ENCODE measurements around the gene CSNK1G3. TPM values are rescaled to one million over a fixed set of nuclear protein-coding genes. Genes with fewer than 3 reads are reported as not detected.

CSNK1G3 gene
- total and polyA plus RNA-seq, 2 experiments from 2014 or later: 37.4 to 79.9 TPM

- no peak for DNase-seq
- WGBS, 2 experiments (ENCODE audit: low coverage in 1 of 2, low lambda C conversion rate in 2 of 2, missing lambda C conversion rate in 2 of 2): 88 to 91% methylated on average over 4 of the region's 4 CpGs
- H3K79me2 ChIP-seq (ENCODE audit: insufficient read depth): peaks cover 97% of the 10 kb centered on the region
- no peak overlapping the region for H3K9ac ChIP-seq
- H4K20me1 ChIP-seq (ENCODE audit: insufficient read depth): no peaks in the 10 kb centered on the region
- H3K27me3 ChIP-seq (replicated peaks; ENCODE audit: insufficient read depth): no peaks in the 10 kb centered on the region
- H3K36me3 ChIP-seq (ENCODE audit: low read depth): 0 out of 2 replicates have a peak, but pooled peaks cover 8% of the 10 kb centered on the region
- H3F3A ChIP-seq (ENCODE audit: insufficient read depth): no peaks in the 10 kb centered on the region
- in situ Hi-C loops (cut with MboI): no loop called here
- no peak overlapping the region for H3K27ac ChIP-seq
- H3K4me3 ChIP-seq: no peak overlapping the region
- H3K9me3 ChIP-seq (ENCODE audit: low read depth): no peaks in the 10 kb centered on the region
- no peak overlapping the region for H3K4me2 ChIP-seq (ENCODE audit: unreplicated experiment)
- no peak overlapping the region for H2AFZ ChIP-seq
- H3K9me2 ChIP-seq (ENCODE audit: insufficient read depth): no peaks in the 10 kb centered on the region
- TF ChIP-seq EZH2phosphoT487 (IDR thresholded peaks at IDR 0.05; ENCODE audit: insufficient read depth, low read depth): no peak
- no peak for TF ChIP-seq EZH2 (IDR thresholded peaks at IDR 0.05; ENCODE audit: insufficient read depth, poor library complexity, severe bottlenecking)
- H3K4me1 ChIP-seq (ENCODE audit: insufficient read depth): peaks cover 22% of the 10 kb centered on the region
These were observed 42.6 kb downstream of the CSNK1G3 start for GRCh38 chr5:123554601-123555000.

DNA sequence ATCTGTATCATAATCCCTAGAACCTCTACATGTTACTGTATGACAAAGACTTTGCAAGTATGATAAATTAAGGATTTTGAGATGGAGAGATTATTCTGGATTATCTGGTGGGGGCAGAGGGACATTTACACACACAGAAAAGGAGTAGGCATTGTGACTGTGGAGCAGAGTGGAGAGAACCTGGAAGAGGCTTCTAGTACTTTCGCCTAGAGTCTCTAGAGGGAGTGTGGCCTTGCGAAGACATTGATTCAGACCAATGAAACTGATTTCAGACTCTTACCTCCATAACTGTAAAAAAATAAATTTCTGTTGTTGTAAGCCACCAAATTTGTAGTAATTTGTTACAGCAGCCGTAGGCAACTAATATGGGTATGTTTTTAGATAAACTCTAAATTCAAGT is 45.9 kb downstream of the CSNK1G3 start:
- Histone ChIP-seq H3K27me3 (replicated peaks; ENCODE audit: insufficient read depth) (no peaks in the 10 kb centered on the region), H3K27ac (no peak overlapping the region), H3K4me3 (no peak overlapping the region), H3F3A (ENCODE audit: insufficient read depth) (no peaks in the 10 kb centered on the region), H3K4me1 (ENCODE audit: insufficient read depth) (peaks cover 23% of the 10 kb centered on the region), H4K20me1 (ENCODE audit: insufficient read depth) (no peaks in the 10 kb centered on the region; the same call in 1 of the 2 replicates), H2AFZ (no peak overlapping the region), H3K4me2 (ENCODE audit: unreplicated experiment) (no peak overlapping the region), H3K79me2 (ENCODE audit: insufficient read depth) (peaks cover 98% of the 10 kb centered on the region), H3K9ac (no peak overlapping the region), H3K9me2 (ENCODE audit: insufficient read depth) (no peaks in the 10 kb centered on the region), H3K36me3 (ENCODE audit: low read depth) (0 out of 2 replicates have a peak, but pooled peaks cover 8% of the 10 kb centered on the region), H3K9me3 (ENCODE audit: low read depth) (no peaks in the 10 kb centered on the region)
- no peak for DNase-seq
- no peak for TF ChIP-seq EZH2 (IDR thresholded peaks at IDR 0.05; ENCODE audit: insufficient read depth, poor library complexity, severe bottlenecking)
- no peak for TF ChIP-seq EZH2phosphoT487 (IDR thresholded peaks at IDR 0.05; ENCODE audit: insufficient read depth, low read depth)
- WGBS, 2 experiments (ENCODE audit: low coverage in 1 of 2, low lambda C conversion rate in 2 of 2, missing lambda C conversion rate in 2 of 2): 98 to 99% methylated on average over 3 of the region's 3 CpGs
- in situ Hi-C loops (cut with MboI): no loop called here

GRCh38 chr5:123558762-123559433 is 46.9 kb downstream of the CSNK1G3 start:
- Histone ChIP-seq H3K9me3 (ENCODE audit: low read depth) (no peaks in the 10 kb centered on the region), H3K79me2 (ENCODE audit: insufficient read depth) (peaks cover 98% of the 10 kb centered on the region), H4K20me1 (ENCODE audit: insufficient read depth) (no peaks in the 10 kb centered on the region; the same call in none of the 2 replicates), H3F3A (ENCODE audit: insufficient read depth) (no peaks in the 10 kb centered on the region), H2AFZ (no peak overlapping the region), H3K27me3 (replicated peaks; ENCODE audit: insufficient read depth) (no peaks in the 10 kb centered on the region), H3K27ac (peak overlapping the region; percentile 38), H3K4me3 (no peak overlapping the region), H3K36me3 (ENCODE audit: low read depth) (0 out of 2 replicates have a peak, but pooled peaks cover 8% of the 10 kb centered on the region), H3K9ac (no peak overlapping the region), H3K4me1 (ENCODE audit: insufficient read depth) (peaks cover 27% of the 10 kb centered on the region), H3K9me2 (ENCODE audit: insufficient read depth) (no peaks in the 10 kb centered on the region), H3K4me2 (ENCODE audit: unreplicated experiment) (no peak overlapping the region)
- in situ Hi-C loops (cut with MboI): no loop called here
- WGBS, 2 experiments (ENCODE audit: low coverage in 1 of 2, low lambda C conversion rate in 2 of 2, missing lambda C conversion rate in 2 of 2): 76 to 79% methylated on average over 5 of the region's 5 CpGs
- TF ChIP-seq EZH2phosphoT487 (IDR thresholded peaks at IDR 0.05; ENCODE audit: insufficient read depth, low read depth) (no peak), EZH2 (IDR thresholded peaks at IDR 0.05; ENCODE audit: insufficient read depth, poor library complexity, severe bottlenecking) (no peak)
- no peak for DNase-seq

- 94 to 100% methylated on average over 1 of the region's 1 CpG for WGBS, 2 experiments (ENCODE audit: low coverage in 1 of 2, low lambda C conversion rate in 2 of 2, missing lambda C conversion rate in 2 of 2)
- DNase-seq: peak; percentile 59
These were observed 47.4 kb downstream of the CSNK1G3 start for GRCh38 chr5:123559434-123559775.

More at GRCh38 chr5:123559434-123559775, 47.4 kb downstream of the CSNK1G3 start:
- Histone ChIP-seq H3K4me1 (ENCODE audit: insufficient read depth) (peaks cover 29% of the 10 kb centered on the region), H3K4me2 (ENCODE audit: unreplicated experiment) (no peak overlapping the region), H3K27me3 (replicated peaks; ENCODE audit: insufficient read depth) (no peaks in the 10 kb centered on the region), H3F3A (ENCODE audit: insufficient read depth) (no peaks in the 10 kb centered on the region), H3K4me3 (no peak overlapping the region), H3K9ac (no peak overlapping the region), H3K9me2 (ENCODE audit: insufficient read depth) (no peaks in the 10 kb centered on the region), H3K79me2 (ENCODE audit: insufficient read depth) (peaks cover 98% of the 10 kb centered on the region), H2AFZ (no peak overlapping the region), H4K20me1 (ENCODE audit: insufficient read depth) (no peaks in the 10 kb centered on the region; the same call in none of the 2 replicates), H3K27ac (peak overlapping the region; percentile 38), H3K36me3 (ENCODE audit: low read depth) (0 out of 2 replicates have a peak, but pooled peaks cover 8% of the 10 kb centered on the region), H3K9me3 (ENCODE audit: low read depth) (no peaks in the 10 kb centered on the region)
- in situ Hi-C loops (cut with MboI): no loop called here
- TF ChIP-seq EZH2 (IDR thresholded peaks at IDR 0.05; ENCODE audit: insufficient read depth, poor library complexity, severe bottlenecking) (no peak), EZH2phosphoT487 (IDR thresholded peaks at IDR 0.05; ENCODE audit: insufficient read depth, low read depth) (no peak)

Measured in GM23248 (cell line).